Stimulated activated CD4-positive, alpha-beta T cell treated with anti-CD3 and anti-CD28 coated beads, Interleukin-12 subunit alpha, Interleukin-12 subunit beta, amount 100 ng/mL, for 4 hours (primary cell): ENCODE results near the gene CDH10.

Source experiments
- DNase-seq: peaks from one replicate; pipeline ENCODE4 v3.0.0-alpha.2; 2020

Gene CDH10

GRCh38 chr5:24475101-24475500 is 169.7 kb downstream of the CDH10 start:
- DNase-seq, result no peak

DNA sequence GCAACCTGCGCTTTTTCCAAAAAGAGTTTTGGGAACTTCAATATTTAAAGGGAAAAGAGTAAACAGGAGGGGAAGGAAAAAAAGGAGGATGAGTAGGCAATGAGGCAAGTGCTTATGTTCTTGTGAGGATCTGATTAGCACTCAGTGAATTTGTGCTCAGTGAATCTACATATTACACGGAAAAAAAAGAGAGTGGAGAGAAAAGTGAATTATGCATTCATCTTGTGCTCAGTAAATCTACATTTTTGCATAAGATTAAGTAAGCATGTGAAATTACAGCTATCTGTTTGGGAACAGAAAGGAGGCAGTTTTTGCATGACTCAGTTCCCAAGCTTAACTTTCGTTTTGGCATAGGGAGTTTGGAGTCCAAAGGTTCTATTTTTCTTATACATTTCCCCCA is 170.1 kb downstream of the CDH10 start:
- DNase-seq, result no peak

- DNase-seq, result no peak
Measured at GRCh38 chr5:24472518-24472917, 172.3 kb downstream of the CDH10 start.

DNA sequence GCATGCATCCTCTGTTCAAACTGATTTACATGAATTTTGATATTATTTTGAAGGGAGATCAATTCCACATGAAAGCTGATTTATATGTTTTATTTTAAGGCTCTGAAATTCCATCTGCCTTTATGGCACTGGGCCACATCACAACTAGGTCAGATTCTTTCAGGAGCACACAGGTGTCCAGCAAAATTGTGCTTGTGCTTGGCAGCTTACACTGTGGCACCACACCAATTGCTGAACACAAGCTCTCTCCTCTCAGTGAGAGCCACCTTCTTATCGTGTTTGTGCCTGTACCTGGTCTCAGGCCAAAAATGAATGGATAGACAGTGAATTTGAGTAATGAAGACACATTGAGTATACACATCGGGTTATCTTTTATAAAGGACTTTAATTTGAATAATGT is 200.4 kb downstream of the CDH10 start:
- no peak for DNase-seq

GRCh38 chr5:24439465-24439864 is 205.3 kb downstream of the CDH10 start:
- DNase-seq, result no peak
